ENCODE data around the gene HSPB1. TPM values are rescaled to one million over a fixed set of nuclear protein-coding genes. Genes with fewer than 3 reads are reported as not detected.
"Not testable (repeated sequence)": the region's sequence is repeated elsewhere in the genome, so short reads cannot be mapped to it uniquely, and the experiment has no call there.

Gene HSPB1
- total RNA-seq, 1 experiment from 2014 or later = 422 TPM

DNA sequence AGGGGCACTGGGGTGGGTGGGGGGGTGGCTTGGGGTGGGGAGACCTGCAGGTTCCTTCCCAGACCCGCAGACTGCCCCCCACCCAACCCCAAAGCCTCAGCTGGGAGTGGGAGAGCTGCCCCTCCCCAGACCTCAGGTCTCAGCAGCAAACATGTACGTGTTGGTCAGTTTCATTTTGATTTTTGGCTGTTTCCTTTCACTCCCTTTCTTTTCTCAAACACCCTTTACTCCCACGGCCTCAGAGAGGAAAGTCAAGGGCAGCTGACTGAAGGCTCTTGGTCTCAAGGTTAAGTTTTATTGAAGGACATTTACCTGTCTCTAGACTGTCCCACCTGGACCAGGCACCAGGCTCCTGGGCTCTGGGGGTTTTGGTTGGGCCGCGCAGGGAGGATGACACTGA lies 34.1 kb upstream of the HSPB1 start:
- Histone ChIP-seq H3K36me3 (ENCODE audit: control insufficient read depth, insufficient read depth, low read length) (no peaks in the 10 kb centered on the region), H3K27ac (ENCODE audit: low read length) (no peak overlapping the region), H3K4me3 (ENCODE audit: low read depth in 2 of 2, low read length in 2 of 2) (no peak overlapping the region), H3K9me3 (ENCODE audit: control insufficient read depth, insufficient read depth, low read depth, low read length) (no peaks in the 10 kb centered on the region), H3K27me3 (ENCODE audit: control insufficient read depth, insufficient read depth, low read length) (no peaks in the 10 kb centered on the region), H3K4me1 (ENCODE audit: control insufficient read depth, insufficient read depth, low read length) (peaks cover 14% of the 10 kb centered on the region; the same call in 1 of the 2 replicates)
- no peak for DNase-seq (ENCODE audit: low read depth, low spot score)
- in situ Hi-C loops (cut with HindIII; ENCODE audit: low pct_unique_long_range_greater_than_20kb, low sequenced_read_pairs) (no loop called here), intact Hi-C loops (cut with micrococcal nuclease; ENCODE audit: unreplicated experiment) (no loop called here)
- ChIA-PET POLR2A (interaction anchor here (0.5 kb wide), 1 partner anchor 122 kb away, joined by 4 read pairs; no protein-coding TSS in a partner anchor), CTCF (no interaction called here)
- 0 out of 2 replicates have a peak, but pooled peaks have one; percentile 11 for ATAC-seq
- TF ChIP-seq, protein P1, sequence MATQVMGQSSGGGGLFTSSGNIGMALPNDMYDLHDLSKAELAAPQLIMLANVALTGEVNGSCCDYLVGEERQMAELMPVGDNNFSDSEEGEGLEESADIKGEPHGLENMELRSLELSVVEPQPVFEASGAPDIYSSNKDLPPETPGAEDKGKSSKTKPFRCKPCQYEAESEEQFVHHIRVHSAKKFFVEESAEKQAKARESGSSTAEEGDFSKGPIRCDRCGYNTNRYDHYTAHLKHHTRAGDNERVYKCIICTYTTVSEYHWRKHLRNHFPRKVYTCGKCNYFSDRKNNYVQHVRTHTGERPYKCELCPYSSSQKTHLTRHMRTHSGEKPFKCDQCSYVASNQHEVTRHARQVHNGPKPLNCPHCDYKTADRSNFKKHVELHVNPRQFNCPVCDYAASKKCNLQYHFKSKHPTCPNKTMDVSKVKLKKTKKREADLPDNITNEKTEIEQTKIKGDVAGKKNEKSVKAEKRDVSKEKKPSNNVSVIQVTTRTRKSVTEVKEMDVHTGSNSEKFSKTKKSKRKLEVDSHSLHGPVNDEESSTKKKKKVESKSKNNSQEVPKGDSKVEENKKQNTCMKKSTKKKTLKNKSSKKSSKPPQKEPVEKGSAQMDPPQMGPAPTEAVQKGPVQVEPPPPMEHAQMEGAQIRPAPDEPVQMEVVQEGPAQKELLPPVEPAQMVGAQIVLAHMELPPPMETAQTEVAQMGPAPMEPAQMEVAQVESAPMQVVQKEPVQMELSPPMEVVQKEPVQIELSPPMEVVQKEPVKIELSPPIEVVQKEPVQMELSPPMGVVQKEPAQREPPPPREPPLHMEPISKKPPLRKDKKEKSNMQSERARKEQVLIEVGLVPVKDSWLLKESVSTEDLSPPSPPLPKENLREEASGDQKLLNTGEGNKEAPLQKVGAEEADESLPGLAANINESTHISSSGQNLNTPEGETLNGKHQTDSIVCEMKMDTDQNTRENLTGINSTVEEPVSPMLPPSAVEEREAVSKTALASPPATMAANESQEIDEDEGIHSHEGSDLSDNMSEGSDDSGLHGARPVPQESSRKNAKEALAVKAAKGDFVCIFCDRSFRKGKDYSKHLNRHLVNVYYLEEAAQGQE (IDR thresholded peaks at IDR 0.05; ENCODE audit: insufficient read depth in 1 of 2, low read depth in 2 of 2, low read length in 1 of 2) = no peak
- TF ChIP-seq SIN3A (IDR thresholded peaks at IDR 0.05; ENCODE audit: borderline replicate concordance, insufficient read depth, low read depth, low read length) = no peak
- TF ChIP-seq, protein P2, sequence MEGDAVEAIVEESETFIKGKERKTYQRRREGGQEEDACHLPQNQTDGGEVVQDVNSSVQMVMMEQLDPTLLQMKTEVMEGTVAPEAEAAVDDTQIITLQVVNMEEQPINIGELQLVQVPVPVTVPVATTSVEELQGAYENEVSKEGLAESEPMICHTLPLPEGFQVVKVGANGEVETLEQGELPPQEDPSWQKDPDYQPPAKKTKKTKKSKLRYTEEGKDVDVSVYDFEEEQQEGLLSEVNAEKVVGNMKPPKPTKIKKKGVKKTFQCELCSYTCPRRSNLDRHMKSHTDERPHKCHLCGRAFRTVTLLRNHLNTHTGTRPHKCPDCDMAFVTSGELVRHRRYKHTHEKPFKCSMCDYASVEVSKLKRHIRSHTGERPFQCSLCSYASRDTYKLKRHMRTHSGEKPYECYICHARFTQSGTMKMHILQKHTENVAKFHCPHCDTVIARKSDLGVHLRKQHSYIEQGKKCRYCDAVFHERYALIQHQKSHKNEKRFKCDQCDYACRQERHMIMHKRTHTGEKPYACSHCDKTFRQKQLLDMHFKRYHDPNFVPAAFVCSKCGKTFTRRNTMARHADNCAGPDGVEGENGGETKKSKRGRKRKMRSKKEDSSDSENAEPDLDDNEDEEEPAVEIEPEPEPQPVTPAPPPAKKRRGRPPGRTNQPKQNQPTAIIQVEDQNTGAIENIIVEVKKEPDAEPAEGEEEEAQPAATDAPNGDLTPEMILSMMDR (IDR thresholded peaks at IDR 0.05) = no peak
- TF ChIP-seq TCF7L2 (IDR thresholded peaks at IDR 0.05; ENCODE audit: low read depth, low read length) = no peak
- TF ChIP-seq POLR2AphosphoS5 (IDR thresholded peaks at IDR 0.05; ENCODE audit: low read depth, low read length) = no peak
- BruUV-seq (replicated peaks) = no TSS peak

GRCh38 chr7:76269895-76270294 lies 32.6 kb upstream of the HSPB1 start:
- Histone ChIP-seq H3K27ac (ENCODE audit: low read length) (no peak overlapping the region), H3K27me3 (ENCODE audit: control insufficient read depth, insufficient read depth, low read length) (no peaks in the 10 kb centered on the region), H3K36me3 (ENCODE audit: control insufficient read depth, insufficient read depth, low read length) (no peaks in the 10 kb centered on the region), H3K9me3 (ENCODE audit: control insufficient read depth, insufficient read depth, low read depth, low read length) (no peaks in the 10 kb centered on the region), H3K4me1 (ENCODE audit: control insufficient read depth, insufficient read depth, low read length) (peaks cover 14% of the 10 kb centered on the region; the same call in 1 of the 2 replicates), H3K4me3 (ENCODE audit: low read depth in 2 of 2, low read length in 2 of 2) (no peak overlapping the region)
- BruUV-seq (replicated peaks) = no TSS peak
- ATAC-seq = no peak
- DNase-seq (ENCODE audit: low read depth, low spot score) = no peak
- CTCF ChIA-PET = no interaction called here
- POLR2A ChIA-PET = interaction anchor here (0.5 kb wide), 1 partner anchor 11 kb away, joined by 3 read pairs; no protein-coding TSS in a partner anchor
- in situ Hi-C loops (cut with HindIII; ENCODE audit: low pct_unique_long_range_greater_than_20kb, low sequenced_read_pairs) (no loop called here), intact Hi-C loops (cut with micrococcal nuclease; ENCODE audit: unreplicated experiment) (no loop called here)
- no peak for TF ChIP-seq TCF7L2 (IDR thresholded peaks at IDR 0.05; ENCODE audit: low read depth, low read length)
- no peak for TF ChIP-seq SIN3A (IDR thresholded peaks at IDR 0.05; ENCODE audit: borderline replicate concordance, insufficient read depth, low read depth, low read length)
- TF ChIP-seq, protein P1 (IDR thresholded peaks at IDR 0.05; ENCODE audit: insufficient read depth in 1 of 2, low read depth in 2 of 2, low read length in 1 of 2) = no peak
- no peak for TF ChIP-seq POLR2AphosphoS5 (IDR thresholded peaks at IDR 0.05; ENCODE audit: low read depth, low read length)
- TF ChIP-seq, protein P2 (IDR thresholded peaks at IDR 0.05) = no peak

DNA sequence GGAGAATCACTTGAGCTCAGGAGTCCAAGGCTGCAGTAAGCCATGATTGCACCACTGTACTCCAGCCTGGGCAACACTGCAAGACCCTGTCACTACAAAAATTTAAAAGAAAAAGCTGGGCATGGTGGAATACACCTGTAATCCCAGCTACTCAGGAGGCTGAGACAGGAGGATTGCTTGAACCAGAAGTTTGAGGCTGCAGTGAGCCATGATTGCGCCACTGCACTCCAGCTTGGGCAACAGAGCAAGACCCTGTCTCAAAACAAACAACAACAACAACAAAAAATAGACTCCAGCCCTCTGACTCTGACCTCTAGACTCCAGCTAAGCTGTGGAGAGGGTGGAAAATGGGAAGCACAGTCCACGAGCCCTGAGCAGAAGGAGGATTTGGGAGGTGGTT lies 31.1 kb upstream of the HSPB1 start:
- POLR2A ChIA-PET = interaction anchor here (0.5 kb wide), 1 partner anchor 13 kb away, joined by 11 read pairs; no protein-coding TSS in a partner anchor
- ATAC-seq; CTCF ChIA-PET; DNase-seq (ENCODE audit: low read depth, low spot score); in situ Hi-C loops (cut with HindIII; ENCODE audit: low pct_unique_long_range_greater_than_20kb, low sequenced_read_pairs); BruUV-seq (replicated peaks); H3K27ac ChIP-seq (ENCODE audit: low read length); H3K4me3 ChIP-seq (ENCODE audit: low read depth in 2 of 2, low read length in 2 of 2); H3K9me3 ChIP-seq (ENCODE audit: control insufficient read depth, insufficient read depth, low read depth, low read length); H3K27me3 ChIP-seq (ENCODE audit: control insufficient read depth, insufficient read depth, low read length); H3K36me3 ChIP-seq (ENCODE audit: control insufficient read depth, insufficient read depth, low read length); intact Hi-C loops (cut with micrococcal nuclease; ENCODE audit: unreplicated experiment): not testable (repeated sequence)
- H3K4me1 ChIP-seq (ENCODE audit: control insufficient read depth, insufficient read depth, low read length) = peaks cover 14% of the 10 kb centered on the region; the same call in 1 of the 2 replicates

Measured in Panc1 (cell line).